ENCODE data around the gene KLK8. TPM values are rescaled to one million over a fixed set of nuclear protein-coding genes. Genes with fewer than 3 reads are reported as not detected.
A peak's percentile ranks its signal among the peaks of the same experiment; 100 is the strongest.

Gene KLK8
- polyA plus RNA-seq, 2 of the 4 experiments (the other 2 are of a cell fraction): not detected

- ATAC-seq: no peak
Observed at GRCh38 chr19:50957587-50957986, 43.8 kb downstream of the KLK8 start.

DNA sequence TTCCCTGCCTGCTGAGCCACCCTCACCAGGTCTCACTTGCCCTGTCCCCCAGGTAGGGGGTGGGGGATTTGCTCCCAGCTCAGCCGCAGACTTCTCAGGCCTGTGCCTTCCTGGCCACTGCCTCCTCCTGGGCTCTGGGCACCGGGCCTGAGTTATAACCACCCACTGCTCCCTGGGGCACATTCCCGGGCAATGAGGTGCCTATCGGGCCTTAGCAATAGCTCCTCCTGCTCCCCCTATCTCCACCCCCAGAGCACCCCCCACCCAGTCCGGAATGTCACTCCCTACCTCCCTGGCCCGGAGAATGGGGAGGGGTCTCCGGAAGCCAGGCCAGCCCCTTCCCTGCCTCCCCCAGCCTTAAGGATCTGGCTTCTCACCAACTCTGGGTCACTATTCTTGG is 48.5 kb downstream of the KLK8 start, which contains the start of gene KLK5:
KLK5 (minus strand) TSS at position 129 of the 400 bp plus-strand sequence. CDS start 381 bp downstream, outside the sequence.
- no peak for TF ChIP-seq POLR2A (IDR thresholded peaks at IDR 0.05; ENCODE audit: low read length)
- TF ChIP-seq RFX5 (IDR thresholded peaks at IDR 0.05): no peak
- no peak for TF ChIP-seq HOXB13 (CRISPR knock-in tag; IDR thresholded peaks at IDR 0.05; ENCODE audit: low read depth)
- TF ChIP-seq EP300 (IDR thresholded peaks at IDR 0.05): no peak
- TF ChIP-seq SREBF2 (IDR thresholded peaks at IDR 0.05): no peak
- TF ChIP-seq, protein P1, sequence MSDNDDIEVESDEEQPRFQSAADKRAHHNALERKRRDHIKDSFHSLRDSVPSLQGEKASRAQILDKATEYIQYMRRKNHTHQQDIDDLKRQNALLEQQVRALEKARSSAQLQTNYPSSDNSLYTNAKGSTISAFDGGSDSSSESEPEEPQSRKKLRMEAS (IDR thresholded peaks at IDR 0.05): no peak
- TF ChIP-seq NFE2L2 (conservative IDR thresholded peaks at IDR 0.05; ENCODE audit: low read length): no peak
- TF ChIP-seq MYC (IDR thresholded peaks at IDR 0.05; ENCODE audit: borderline replicate concordance, low read length): no peak
- no peak for TF ChIP-seq KDM1A (IDR thresholded peaks at IDR 0.05; ENCODE audit: low read depth)
- TF ChIP-seq PBX3 (IDR thresholded peaks at IDR 0.05): no peak
- TF ChIP-seq ZC3H11A (IDR thresholded peaks at IDR 0.05): no peak
- TF ChIP-seq ZSCAN20 (CRISPR knock-in tag; IDR thresholded peaks at IDR 0.05): no peak
- TF ChIP-seq RAD21 (conservative IDR thresholded peaks at IDR 0.05 in 1 of 2, IDR thresholded peaks at IDR 0.05 in 1 of 2): no peak
- no peak for TF ChIP-seq TFCP2L1 (CRISPR knock-in tag; IDR thresholded peaks at IDR 0.05)
- Histone ChIP-seq H3K4me2 (no peak within 1 kb of the TSS), H3K27ac (no peak within 1 kb of the TSS), H3K9me3 (no peaks in the 10 kb centered on the region), H3K4me1 (no peaks in the 10 kb centered on the region), H3K4me3 (no peak within 1 kb of the TSS)
- peak; percentile 56 to 59 for ATAC-seq
- FAIRE-seq: no peak
- no peak for DNase-seq (ENCODE audit: low read depth in 1 of 2, low spot score in 1 of 2)
- ChIA-PET POLR2A (no interaction called here), CTCF (no interaction called here)
- WGBS (ENCODE audit: missing lambda C conversion rate): 30% methylated on average over 5 of the region's 7 CpGs

More at GRCh38 chr19:50957587-50957986, 43.8 kb downstream of the KLK8 start:
- no peak overlapping the region for H3K4me3 ChIP-seq
- H3K4me2 ChIP-seq: no peak overlapping the region
- H3K9me3 ChIP-seq: no peaks in the 10 kb centered on the region; the same call in 2 of the 3 replicates
- H3K27ac ChIP-seq: no peak overlapping the region
- ChIA-PET CTCF (interaction anchor here (1.2 kb wide), 1 partner anchor 23 kb away, joined by 3 read pairs; no protein-coding TSS in a partner anchor), POLR2A (no interaction called here)
- no peaks in the 10 kb centered on the region for H3K4me1 ChIP-seq
- WGBS (ENCODE audit: missing lambda C conversion rate): 21% methylated on average over 8 of the region's 8 CpGs
- DNase-seq (ENCODE audit: low read depth in 1 of 2, low spot score in 1 of 2) (no peak), FAIRE-seq (no peak)
- TF ChIP-seq MAFK (IDR thresholded peaks at IDR 0.05; ENCODE audit: partially characterized antibody): no peak

DNA sequence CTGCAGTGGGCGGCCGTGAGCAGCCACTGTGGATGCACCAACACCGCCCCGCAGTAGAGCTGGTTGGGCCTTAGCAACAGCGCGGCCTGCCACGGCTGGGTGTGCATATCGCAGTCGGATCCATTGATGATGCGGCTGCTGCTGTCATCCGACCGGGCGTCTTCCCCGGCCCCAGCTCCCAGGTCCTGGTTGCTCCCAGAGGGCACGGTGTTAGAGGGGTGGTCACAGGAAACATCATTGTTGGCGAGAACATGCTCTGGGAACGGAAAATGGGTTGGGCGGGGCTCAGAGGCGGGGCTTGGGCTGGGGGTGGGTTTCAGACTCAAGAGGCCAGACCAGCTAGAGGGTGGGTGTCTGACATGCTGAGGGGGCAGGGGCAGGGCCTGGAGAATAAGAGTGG is 51.5 kb downstream of the KLK8 start:
- FAIRE-seq (no peak), DNase-seq (ENCODE audit: low read depth in 1 of 2, low spot score in 1 of 2) (no peak), ATAC-seq (no peak)
- no peaks in the 10 kb centered on the region for H3K4me1 ChIP-seq
- ChIA-PET POLR2A (no interaction called here), CTCF (interaction anchor here (1.3 to 2.3 kb wide), 2 partner anchors 27 to 67 kb away, joined by 7 to 11 read pairs; no protein-coding TSS in a partner anchor)
- no peaks in the 10 kb centered on the region for H3K9me3 ChIP-seq
- no peak for TF ChIP-seq JUN (IDR thresholded peaks at IDR 0.05)
- no peak for TF ChIP-seq ESRRA (IDR thresholded peaks at IDR 0.05; ENCODE audit: borderline replicate concordance, low read length)
- TF ChIP-seq HDAC2 (IDR thresholded peaks at IDR 0.05): no peak
- TF ChIP-seq, protein P2, sequence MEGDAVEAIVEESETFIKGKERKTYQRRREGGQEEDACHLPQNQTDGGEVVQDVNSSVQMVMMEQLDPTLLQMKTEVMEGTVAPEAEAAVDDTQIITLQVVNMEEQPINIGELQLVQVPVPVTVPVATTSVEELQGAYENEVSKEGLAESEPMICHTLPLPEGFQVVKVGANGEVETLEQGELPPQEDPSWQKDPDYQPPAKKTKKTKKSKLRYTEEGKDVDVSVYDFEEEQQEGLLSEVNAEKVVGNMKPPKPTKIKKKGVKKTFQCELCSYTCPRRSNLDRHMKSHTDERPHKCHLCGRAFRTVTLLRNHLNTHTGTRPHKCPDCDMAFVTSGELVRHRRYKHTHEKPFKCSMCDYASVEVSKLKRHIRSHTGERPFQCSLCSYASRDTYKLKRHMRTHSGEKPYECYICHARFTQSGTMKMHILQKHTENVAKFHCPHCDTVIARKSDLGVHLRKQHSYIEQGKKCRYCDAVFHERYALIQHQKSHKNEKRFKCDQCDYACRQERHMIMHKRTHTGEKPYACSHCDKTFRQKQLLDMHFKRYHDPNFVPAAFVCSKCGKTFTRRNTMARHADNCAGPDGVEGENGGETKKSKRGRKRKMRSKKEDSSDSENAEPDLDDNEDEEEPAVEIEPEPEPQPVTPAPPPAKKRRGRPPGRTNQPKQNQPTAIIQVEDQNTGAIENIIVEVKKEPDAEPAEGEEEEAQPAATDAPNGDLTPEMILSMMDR (IDR thresholded peaks at IDR 0.05): no peak
- no peak overlapping the region for H3K4me2 ChIP-seq
- 84% methylated on average over 17 of the region's 19 CpGs for WGBS (ENCODE audit: missing lambda C conversion rate)
- H3K27ac ChIP-seq: no peak overlapping the region
- no peak overlapping the region for H3K4me3 ChIP-seq

DNA sequence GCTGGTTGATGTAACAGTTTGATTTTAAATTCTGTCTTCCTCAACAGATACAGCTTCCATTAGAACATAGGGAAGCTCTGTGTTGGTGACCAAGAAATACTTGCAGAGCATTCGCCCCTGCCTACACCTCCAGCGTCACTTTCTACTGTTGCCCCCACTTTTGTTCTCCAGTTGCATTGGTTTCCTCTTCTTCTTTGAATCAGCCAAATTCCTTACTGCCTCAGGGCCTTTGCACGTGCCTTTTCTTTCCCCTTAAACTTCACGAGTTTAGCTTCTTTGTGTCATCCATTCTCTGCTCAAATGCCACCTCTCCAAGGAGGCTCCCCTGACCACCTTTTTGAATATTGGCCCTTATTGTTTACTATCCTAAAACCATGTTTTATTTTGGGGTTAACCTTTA is 54.3 kb downstream of the KLK8 start:
- POLR2A ChIA-PET: interaction anchor here (0.6 kb wide), 1 partner anchor 27 kb away, joined by 3 read pairs; no protein-coding TSS in a partner anchor
- Histone ChIP-seq H3K27ac (no peak overlapping the region), H3K4me3 (no peak overlapping the region), H3K4me2 (no peak overlapping the region), H3K9me3 (no peaks in the 10 kb centered on the region), H3K4me1 (no peaks in the 10 kb centered on the region)
- no peak for FAIRE-seq
- ATAC-seq: no peak
- CTCF ChIA-PET: interaction anchor here (0.8 to 1.3 kb wide), 4 partner anchors 22 to 149 kb away, joined by 3 read pairs; no protein-coding TSS in a partner anchor
- TF ChIP-seq RAD21 (conservative IDR thresholded peaks at IDR 0.05 in 1 of 2, IDR thresholded peaks at IDR 0.05 in 1 of 2) (no peak), NPAS2 (CRISPR knock-in tag; IDR thresholded peaks at IDR 0.05; ENCODE audit: borderline replicate concordance) (no peak), ZNF302 (CRISPR knock-in tag; IDR thresholded peaks at IDR 0.05) (no peak), HES2 (IDR thresholded peaks at IDR 0.05) (no peak), RFX5 (IDR thresholded peaks at IDR 0.05) (no peak), POLR2A (IDR thresholded peaks at IDR 0.05; ENCODE audit: low read length) (no peak), POLR2AphosphoS2 (conservative IDR thresholded peaks at IDR 0.05; ENCODE audit: low read length) (no peak), JUN (IDR thresholded peaks at IDR 0.05) (no peak), CEBPB (IDR thresholded peaks at IDR 0.05) (no peak), SMC3 (IDR thresholded peaks at IDR 0.05) (no peak), GATA3 (IDR thresholded peaks at IDR 0.05; ENCODE audit: borderline replicate concordance) (no peak), PHF8 (IDR thresholded peaks at IDR 0.05; ENCODE audit: borderline replicate concordance, low read depth) (no peak), RNF2 (IDR thresholded peaks at IDR 0.05; ENCODE audit: borderline replicate concordance, low read depth) (no peak), BHLHE40 (IDR thresholded peaks at IDR 0.05; ENCODE audit: low read depth, low read length) (no peak), NFE2L2 (conservative IDR thresholded peaks at IDR 0.05; ENCODE audit: low read length) (no peak), FOXS1 (CRISPR knock-in tag; IDR thresholded peaks at IDR 0.05) (no peak), NR3C1 (IDR thresholded peaks at IDR 0.05) (no peak)
- no peak for DNase-seq (ENCODE audit: low read depth in 1 of 2, low spot score in 1 of 2)
- WGBS (ENCODE audit: missing lambda C conversion rate): 25% methylated on average over 4 of the region's 4 CpGs
